Mesenchymal stem cell (in vitro differentiated cells and primary cell): ENCODE data around the gene PCSK2.

ENCODE experiments used
- DNase-seq: peaks from one replicate; pipeline ENCODE4 v3.0.0-alpha.2; 2013
- H2AFZ ChIP-seq: one replicate; pipeline ENCODE4 v1.6.1; 2013; ENCODE audit warnings: low read depth, mild to moderate bottlenecking, control low read depth, inconsistent platforms, low read length, moderate library complexity
- H2AK5ac ChIP-seq: 2 replicates; pipeline ENCODE4 v1.6.1; 2013; ENCODE audit warnings: low read length, moderate library complexity, mild to moderate bottlenecking, inconsistent platforms; ENCODE audit not compliant: severe bottlenecking
- H2BK120ac ChIP-seq: one replicate; pipeline ENCODE4 v1.6.1; 2013; ENCODE audit warnings: low read depth, mild to moderate bottlenecking, inconsistent platforms, low read length, moderate library complexity
- H2BK12ac ChIP-seq, 2 experiments: one replicate each; pipeline ENCODE4 v1.6.1; 2013; ENCODE audit warnings: inconsistent platforms in 2 of 2, low read length in 2 of 2, mild to moderate bottlenecking in 2 of 2, moderate library complexity in 2 of 2, control low read depth in 1 of 2
- H2BK15ac ChIP-seq: one replicate; pipeline ENCODE4 v1.6.1; 2013; ENCODE audit warnings: mild to moderate bottlenecking, low read depth, inconsistent platforms; ENCODE audit not compliant: poor library complexity, severe bottlenecking
- H2BK5ac ChIP-seq: 2 replicates; pipeline ENCODE4 v1.6.1; 2013; ENCODE audit warnings: low read depth, mild to moderate bottlenecking, low read length, control low read depth, inconsistent platforms; ENCODE audit not compliant: poor library complexity, severe bottlenecking
- H3K14ac ChIP-seq, 2 experiments: one replicate each; pipeline ENCODE4 v1.6.1; 2013; ENCODE audit warnings: inconsistent platforms in 2 of 2, low read length in 2 of 2, control low read depth in 1 of 2, mild to moderate bottlenecking in 1 of 2, moderate library complexity in 1 of 2
- H3K18ac ChIP-seq, 2 experiments: one replicate each; pipeline ENCODE4 v1.6.1; 2013; ENCODE audit warnings: inconsistent platforms in 2 of 2, low read length in 2 of 2, control low read depth in 1 of 2, low read depth in 1 of 2, mild to moderate bottlenecking in 1 of 2
- H3K23ac ChIP-seq, 2 experiments: one replicate each; pipeline ENCODE4 v1.6.1; 2013; ENCODE audit warnings: inconsistent platforms in 2 of 2, low read length in 2 of 2, mild to moderate bottlenecking in 2 of 2, moderate library complexity in 2 of 2, control low read depth in 1 of 2
- H3K27ac ChIP-seq: 2 replicates; pipeline ENCODE4 v1.5.1; 2013; ENCODE audit warnings: mild to moderate bottlenecking, moderate library complexity, low read length, control low read depth, inconsistent platforms; ENCODE audit not compliant: poor library complexity, severe bottlenecking
- H3K27me3 ChIP-seq, 2 experiments: 2 replicates each; pipeline versions ENCODE4 v1.6.1 to v1.7.0; 2013; ENCODE audit warnings: low read length in 2 of 2, mild to moderate bottlenecking in 2 of 2, moderate library complexity in 2 of 2, control low read depth in 1 of 2, inconsistent platforms in 1 of 2; ENCODE audit not compliant: control insufficient read depth in 1 of 2, insufficient read depth in 1 of 2
- H3K36me3 ChIP-seq, 2 experiments: 2 replicates each; pipeline versions ENCODE4 v1.6.1 to v1.7.0; 2013; ENCODE audit warnings: low read length in 2 of 2, control low read depth in 1 of 2, inconsistent platforms in 1 of 2, low read depth in 1 of 2, mild to moderate bottlenecking in 1 of 2; ENCODE audit not compliant: insufficient read depth in 2 of 2, control insufficient read depth in 1 of 2
- H3K4ac ChIP-seq, 2 experiments: one replicate each; pipeline ENCODE4 v1.6.1; 2013; ENCODE audit warnings: inconsistent platforms in 2 of 2, low read length in 2 of 2, mild to moderate bottlenecking in 2 of 2, moderate library complexity in 2 of 2, control low read depth in 1 of 2, low read depth in 1 of 2
- H3K4me1 ChIP-seq: 2 replicates; pipeline ENCODE4 v1.6.1; 2013; ENCODE audit warnings: low read depth, low read length, control low read depth; ENCODE audit not compliant: control insufficient read depth, insufficient read depth
- H3K4me2 ChIP-seq: 2 replicates; pipeline ENCODE4 v1.6.1; 2013; ENCODE audit warnings: low read length, mild to moderate bottlenecking, inconsistent platforms; ENCODE audit not compliant: poor library complexity, severe bottlenecking
- H3K4me3 ChIP-seq, 2 experiments: 2 replicates each; pipeline versions ENCODE4 v1.5.1 to v1.7.0; 2013; ENCODE audit warnings: low read length in 2 of 2, mild to moderate bottlenecking in 2 of 2, control low read depth in 1 of 2, low read depth in 1 of 2; ENCODE audit not compliant: insufficient read depth in 1 of 2
- H3K79me1 ChIP-seq: replicated peaks from 2 replicates; pipeline ENCODE4 v1.6.1; 2013; ENCODE audit warnings: mild to moderate bottlenecking, control low read depth, low read length, inconsistent platforms; ENCODE audit not compliant: poor library complexity, severe bottlenecking
- H3K9ac ChIP-seq: 2 replicates; pipeline ENCODE4 v1.7.0; 2013; ENCODE audit warnings: mild to moderate bottlenecking, low read length, moderate library complexity
- H3K9me3 ChIP-seq: 2 replicates; pipeline ENCODE4 v1.7.0; 2013; ENCODE audit warnings: mild to moderate bottlenecking, low read length; ENCODE audit not compliant: control insufficient read depth
- H4K8ac ChIP-seq: one replicate; pipeline ENCODE4 v1.6.1; 2013; ENCODE audit warnings: inconsistent platforms, mild to moderate bottlenecking, low read length, moderate library complexity
- H4K91ac ChIP-seq: one replicate; pipeline ENCODE4 v1.6.1; 2013; ENCODE audit warnings: mild to moderate bottlenecking, low read length, inconsistent platforms
- WGBS: methylation state at CpG from one replicate; pipeline ENCODE4 v1.1.7; 2013; ENCODE audit warnings: mixed read lengths; 5-methylcytosine and 5-hydroxymethylcytosine counted together

The PCSK2 gene

GRCh38 chr20:17205084-17205813 lies 21.6 kb upstream of the PCSK2 start:
- Histone ChIP-seq H3K9me3 (no peaks in the 10 kb centered on the region), H2BK15ac (no peak overlapping the region), H4K8ac (no peak overlapping the region), H3K4me2 (no peak overlapping the region), H3K4ac (no peak overlapping the region), H3K4me1 (no peaks in the 10 kb centered on the region), H2BK5ac (no peak overlapping the region), H3K79me1 (no peaks in the 10 kb centered on the region), H3K27ac (no peak overlapping the region), H3K23ac (no peak overlapping the region), H3K36me3 (no peaks in the 10 kb centered on the region), H3K27me3 (peaks cover 0 to 10% of the 10 kb centered on the region in 2 experiments), H2BK120ac (no peak overlapping the region), H3K18ac (no peak overlapping the region), H3K4me3 (no peak overlapping the region), H3K14ac (no peak overlapping the region), H4K91ac (no peak overlapping the region), H2AFZ (no peak overlapping the region), H3K9ac (no peak overlapping the region), H2AK5ac (no peak overlapping the region), H2BK12ac (no peak overlapping the region)
- DNase-seq, result no peak
- whole genome bisulfite sequencing, result 74% methylated on average over 4 of the region's 7 CpGs

- H3K27me3 ChIP-seq, result no peaks in the 10 kb centered on the region
- H3K9me3 ChIP-seq, result no peaks in the 10 kb centered on the region
- no peak overlapping the region for H4K91ac ChIP-seq
- H2BK120ac ChIP-seq, result no peak overlapping the region
- no peak overlapping the region for H3K27ac ChIP-seq
- H3K9ac ChIP-seq, result no peak overlapping the region
- H2BK15ac ChIP-seq, result no peak overlapping the region
- no peak overlapping the region for H2BK5ac ChIP-seq
- H3K4ac ChIP-seq, result no peak overlapping the region
- no peak for DNase-seq
- no peak overlapping the region for H3K4me2 ChIP-seq
- no peaks in the 10 kb centered on the region for H3K79me1 ChIP-seq
- no peaks in the 10 kb centered on the region for H3K4me1 ChIP-seq
- H3K4me3 ChIP-seq, result no peak overlapping the region
- H3K18ac ChIP-seq, result no peak overlapping the region
- H4K8ac ChIP-seq, result no peak overlapping the region
- no peak overlapping the region for H3K14ac ChIP-seq
- 60% methylated on average over 3 of the region's 3 CpGs for WGBS
- no peak overlapping the region for H2AFZ ChIP-seq
- no peak overlapping the region for H2BK12ac ChIP-seq
- H3K23ac ChIP-seq, result no peak overlapping the region
- H2AK5ac ChIP-seq, result no peak overlapping the region
- H3K36me3 ChIP-seq, result no peaks in the 10 kb centered on the region
Measured at GRCh38 chr20:17210387-17210786, 16.5 kb upstream of the PCSK2 start.

- Histone ChIP-seq H2AK5ac (no peak overlapping the region), H3K14ac (no peak overlapping the region), H3K27me3 (no peaks in the 10 kb centered on the region), H2BK15ac (no peak overlapping the region), H3K4ac (no peak overlapping the region), H3K18ac (no peak overlapping the region), H4K91ac (no peak overlapping the region), H3K9ac (no peak overlapping the region), H3K23ac (no peak overlapping the region), H4K8ac (no peak overlapping the region), H3K36me3 (no peaks in the 10 kb centered on the region), H3K4me1 (no peaks in the 10 kb centered on the region), H2BK120ac (no peak overlapping the region), H2BK12ac (no peak overlapping the region), H2AFZ (no peak overlapping the region), H2BK5ac (no peak overlapping the region), H3K27ac (no peak overlapping the region), H3K4me2 (no peak overlapping the region), H3K4me3 (no peak overlapping the region), H3K79me1 (no peaks in the 10 kb centered on the region), H3K9me3 (no peaks in the 10 kb centered on the region)
- DNase-seq, result no peak
- WGBS, result 33% methylated on average over 1 of the region's 2 CpGs
Measured at GRCh38 chr20:17210983-17211382, 15.9 kb upstream of the PCSK2 start.

- Histone ChIP-seq H3K27me3 (no peaks in the 10 kb centered on the region), H3K18ac (no peak overlapping the region)
Measured at GRCh38 chr20:17215167-17215566, 11.7 kb upstream of the PCSK2 start.

More at GRCh38 chr20:17215167-17215566, 11.7 kb upstream of the PCSK2 start:
- Histone ChIP-seq H4K8ac (no peak overlapping the region), H3K36me3 (no peaks in the 10 kb centered on the region), H3K4me3 (no peak overlapping the region), H3K27ac (no peak overlapping the region), H2BK15ac (no peak overlapping the region), H3K4me1 (no peaks in the 10 kb centered on the region), H2AK5ac (no peak overlapping the region), H2BK120ac (no peak overlapping the region), H4K91ac (no peak overlapping the region), H3K4ac (no peak overlapping the region), H3K9me3 (no peaks in the 10 kb centered on the region), H3K23ac (no peak overlapping the region), H2BK12ac (no peak overlapping the region), H2AFZ (no peak overlapping the region), H3K79me1 (no peaks in the 10 kb centered on the region), H3K4me2 (no peak overlapping the region), H2BK5ac (no peak overlapping the region), H3K9ac (no peak overlapping the region), H3K14ac (no peak overlapping the region)
- no peak for DNase-seq
